Neural cell (in vitro differentiated cells): Measurements from ENCODE around the gene PTPRD.

Experiments used
- CTCF ChIP-seq: fragments of 450-650 bp; IDR thresholded peaks from 2 replicates; pipeline ENCODE4 v1.5.1; 2014; ENCODE audit warnings: antibody characterized with exemption, mild to moderate bottlenecking, moderate library complexity; ENCODE audit not compliant: poor library complexity, severe bottlenecking
- EP300 ChIP-seq: fragments of 450-650 bp; conservative IDR thresholded peaks from 2 replicates; pipeline ENCODE4 v1.6.1; 2014; ENCODE audit warnings: antibody characterized with exemption, mild to moderate bottlenecking, moderate library complexity; ENCODE audit not compliant: poor library complexity, severe bottlenecking
- POLR2AphosphoS5 ChIP-seq: IDR thresholded peaks from 2 replicates; pipeline ENCODE4 v1.6.1; 2012
- RAD21 ChIP-seq: fragments of 450-650 bp; conservative IDR thresholded peaks from 2 replicates; pipeline ENCODE4 v1.6.1; 2014; ENCODE audit warnings: antibody characterized with exemption, mild to moderate bottlenecking, moderate library complexity

- no peak for TF ChIP-seq CTCF
- TF ChIP-seq POLR2AphosphoS5: no peak
- TF ChIP-seq EP300: no peak
- no peak for TF ChIP-seq RAD21
These were observed 1787.1 kb downstream of the PTPRD start for GRCh38 chr9:8825585-8826147.
